Amniotic stem cell (primary cell): ENCODE measurements around the gene ZNF587B.
"Not testable (repeated sequence)": the region's sequence is repeated elsewhere in the genome, so short reads cannot be mapped to it uniquely, and the experiment has no call there.

Experiments used
- DNase-seq: peaks from one replicate; lab custom pipeline; 2025; lab: John Stamatoyannopoulos, UW

ZNF587B gene

DNA sequence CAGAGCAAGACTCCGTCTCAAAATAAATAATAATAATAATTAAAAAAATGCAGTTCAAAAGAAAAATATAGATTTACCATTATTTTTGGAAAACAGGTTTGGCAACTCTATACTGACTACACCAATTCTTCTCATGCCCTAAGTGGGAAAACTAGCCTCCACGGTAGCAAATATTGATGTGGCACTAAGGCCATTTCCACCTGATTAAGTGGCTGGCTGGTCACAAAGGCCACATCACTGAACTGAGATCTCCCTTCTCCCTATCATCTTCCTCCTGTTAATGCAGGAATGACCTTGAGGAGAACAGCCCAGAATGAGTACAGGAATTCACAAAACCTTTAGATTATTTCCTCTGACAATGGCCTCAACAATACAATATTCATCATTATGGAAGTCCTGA, 40.1 kb downstream of the ZNF587B start:
- DNase-seq, result no peak

- DNase-seq, result no peak
These were observed 42.4 kb downstream of the ZNF587B start for GRCh38 chr19:57872450-57872849.

GRCh38 chr19:57873883-57874799, 44.0 kb downstream of the ZNF587B start:
- not testable (repeated sequence) for DNase-seq

- no peak for DNase-seq
These were observed 55.9 kb downstream of the ZNF587B start for GRCh38 chr19:57886046-57886445.

GRCh38 chr19:57887195-57887941, 57.3 kb downstream of the ZNF587B start:
- DNase-seq, result no peak

- DNase-seq, result no peak
These were observed 58.0 kb downstream of the ZNF587B start for GRCh38 chr19:57888107-57888559.

DNA sequence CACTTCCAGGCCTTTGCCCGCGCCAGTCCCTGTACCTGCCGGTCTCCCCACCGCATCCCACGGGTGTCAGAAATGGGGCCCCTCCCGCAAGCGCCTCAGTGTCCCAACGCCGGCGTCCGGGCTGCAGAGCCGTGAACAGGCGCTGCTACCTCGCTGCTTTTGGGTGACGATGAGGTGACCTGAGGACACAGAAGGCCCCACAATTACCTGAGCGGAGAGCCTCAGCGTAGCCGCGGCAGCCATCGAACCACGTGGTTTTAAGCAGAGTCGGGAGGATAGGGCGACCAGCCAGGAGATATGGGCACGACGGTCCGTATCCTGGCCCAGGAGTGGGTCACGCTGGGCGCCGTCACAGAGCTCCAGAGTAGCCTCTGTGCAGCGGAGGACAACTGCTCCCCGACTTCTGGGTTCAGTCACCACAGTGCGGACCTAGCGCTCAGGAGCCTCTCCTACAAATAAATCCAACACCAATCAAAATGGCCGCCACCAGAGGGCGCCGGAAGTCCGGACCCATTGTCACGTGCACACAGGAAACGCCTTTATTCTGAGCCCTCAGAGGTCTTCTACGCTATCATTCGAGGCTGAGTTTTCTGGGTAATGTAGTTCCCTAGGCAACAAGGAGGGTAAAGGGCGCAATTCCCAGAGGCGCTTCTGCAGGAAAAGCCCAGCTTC, 58.6 kb downstream of the ZNF587B start, which contains the start of gene ZNF814:
Gene ZNF814 (minus strand): TSS at position 478 of the 672 bp plus-strand sequence. CDS start 235 bp downstream, at position 243.
- peak; percentile 73 for DNase-seq

- DNase-seq, result not testable (repeated sequence)
These were observed 60.6 kb downstream of the ZNF587B start for GRCh38 chr19:57890706-57891105.
